ENCODE measurements around the gene NFATC2IP.

DNA sequence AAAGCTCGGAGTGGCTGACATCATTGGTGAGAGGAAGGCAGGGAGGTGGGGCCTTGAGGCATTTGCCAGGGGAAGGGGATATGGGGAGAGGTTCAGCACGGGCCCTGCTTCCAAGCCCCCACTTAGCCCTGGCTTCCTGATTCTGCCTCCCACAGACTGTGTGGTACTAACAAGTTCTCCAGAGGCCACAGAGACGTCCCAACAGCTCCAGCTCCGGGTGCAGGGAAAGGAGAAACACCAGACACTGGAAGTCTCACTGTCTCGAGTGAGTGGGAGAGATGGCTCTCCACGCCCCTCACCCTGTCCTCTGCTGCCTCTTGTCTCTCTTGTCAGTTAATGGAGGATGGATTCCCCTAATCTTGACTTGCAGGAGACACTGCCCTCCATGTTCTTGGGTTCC, 8.1 kb downstream of the NFATC2IP start:
- no peak for TF ChIP-seq POLR2AphosphoS5 (IDR thresholded peaks at IDR 0.05)
- TF ChIP-seq, protein P1, sequence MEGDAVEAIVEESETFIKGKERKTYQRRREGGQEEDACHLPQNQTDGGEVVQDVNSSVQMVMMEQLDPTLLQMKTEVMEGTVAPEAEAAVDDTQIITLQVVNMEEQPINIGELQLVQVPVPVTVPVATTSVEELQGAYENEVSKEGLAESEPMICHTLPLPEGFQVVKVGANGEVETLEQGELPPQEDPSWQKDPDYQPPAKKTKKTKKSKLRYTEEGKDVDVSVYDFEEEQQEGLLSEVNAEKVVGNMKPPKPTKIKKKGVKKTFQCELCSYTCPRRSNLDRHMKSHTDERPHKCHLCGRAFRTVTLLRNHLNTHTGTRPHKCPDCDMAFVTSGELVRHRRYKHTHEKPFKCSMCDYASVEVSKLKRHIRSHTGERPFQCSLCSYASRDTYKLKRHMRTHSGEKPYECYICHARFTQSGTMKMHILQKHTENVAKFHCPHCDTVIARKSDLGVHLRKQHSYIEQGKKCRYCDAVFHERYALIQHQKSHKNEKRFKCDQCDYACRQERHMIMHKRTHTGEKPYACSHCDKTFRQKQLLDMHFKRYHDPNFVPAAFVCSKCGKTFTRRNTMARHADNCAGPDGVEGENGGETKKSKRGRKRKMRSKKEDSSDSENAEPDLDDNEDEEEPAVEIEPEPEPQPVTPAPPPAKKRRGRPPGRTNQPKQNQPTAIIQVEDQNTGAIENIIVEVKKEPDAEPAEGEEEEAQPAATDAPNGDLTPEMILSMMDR (IDR thresholded peaks at IDR 0.05) = no peak
- TF ChIP-seq POLR2A (IDR thresholded peaks at IDR 0.05) = no peak
